Stomach (tissue), 9 donors: ENCODE results near the gene UBE2L5. TPM values are rescaled to one million over a fixed set of nuclear protein-coding genes. Genes with fewer than 3 reads are reported as not detected.
"Not testable (repeated sequence)": the region's sequence is repeated elsewhere in the genome, so short reads cannot be mapped to it uniquely, and the experiment has no call there.

Source experiments
- DNase-seq, 2 donors: peaks; one replicate each; pipeline versions ENCODE4 v3.0.0 to v3.0.0-alpha.2; 2013 to 2019
- H3K27ac ChIP-seq, 5 donors: fragments of 200-600 bp in 4 of 5; sonication (generic) in 4 of 5; one replicate each; pipeline ENCODE4 v1.5.1; 2013 to 2019; ENCODE audit warnings: mild to moderate bottlenecking in 1 of 5, moderate library complexity in 1 of 5
- H3K27me3 ChIP-seq, 3 donors: fragments of 200-600 bp; sonication (generic); one replicate each; pipeline ENCODE4 v1.5.1; 2017 to 2019; ENCODE audit warnings: mixed run types in 1 of 3
- H3K36me3 ChIP-seq, 4 donors: fragments of 200-600 bp; sonication (generic); 1 replicate in 3 of 4; 2 replicates in 1 of 4; pipeline ENCODE4 v1.5.1; 2016 to 2019
- H3K4me1 ChIP-seq, 4 donors: fragments of 200-600 bp; sonication (generic); one replicate each; pipeline ENCODE4 v1.5.1; 2016 to 2019
- H3K4me3 ChIP-seq, 4 donors: fragments of 200-600 bp; sonication (generic) in 3 of 4; one replicate each; pipeline ENCODE4 v1.5.1; 2016 to 2019; ENCODE audit warnings: mild to moderate bottlenecking in 1 of 4
- H3K9me3 ChIP-seq, 4 donors: fragments of 200-600 bp; sonication (generic); one replicate each; pipeline ENCODE4 v1.5.1; 2016 to 2019
- EP300 ChIP-seq: sonication (generic); formaldehyde crosslinking; IDR thresholded peaks from one replicate; pipeline ENCODE4 v1.6.1; 2017; ENCODE audit warnings: antibody characterized with exemption
- POLR2A ChIP-seq, 4 donors: fragments of 450-650 bp; IDR thresholded peaks; one replicate each; pipeline ENCODE4 v1.6.1; 2016; ENCODE audit warnings: antibody characterized with exemption in 4 of 4, control low read depth in 2 of 4, mild to moderate bottlenecking in 1 of 4, moderate library complexity in 1 of 4
- POLR2AphosphoS5 ChIP-seq, 3 donors: sonication (generic); formaldehyde crosslinking; IDR thresholded peaks; one replicate each; pipeline ENCODE4 v1.6.1; 2016; ENCODE audit warnings: antibody characterized with exemption in 3 of 3
- WGBS, 5 donors: extraction: QIAGEN DNeasy Blood & Tissue Kit in 3 of 5; methylation state at CpG; one replicate each; pipeline versions ENCODE4 v1.1.5 to v1.1.7; 2013 to 2018; 5-methylcytosine and 5-hydroxymethylcytosine counted together
- intact Hi-C: fragments of 100-400 bp; cut with DNase I; formaldehyde crosslinking; loops from one replicate; pipeline ENCODE4 v1.15.1; 2023; ENCODE audit warnings: low total_unique reads
- polyA plus RNA-seq, 3 donors: library from polyadenylated mRNA; stranded (reverse); fragments of 200-250 nt; gene quantifications; one replicate each; pipeline ENCODE4 v1.2.3, GENCODE V29; 2013
- total RNA-seq, 5 donors: library from RNA; depleted of rRNA; stranded (reverse); fragments of >200 nt; gene quantifications; one replicate each; pipeline versions ENCODE4 v1.1.0 to v1.2.3, GENCODE V29; 2014 to 2016
- TF ChIP-seq, protein P1 (sequence below), 7 experiments: fragments of 450-650 bp in 4 of 7; fragments of 200-600 bp in 3 of 7; sonication (generic) in 3 of 7; IDR thresholded peaks; one replicate each; pipeline ENCODE4 v1.5.1; 2016 to 2019; ENCODE audit warnings: antibody characterized with exemption in 7 of 7, control low read depth in 2 of 7, mild to moderate bottlenecking in 1 of 7
- donor health status: healthy with polysubstance abuse.
- donor health status: Bipolar disorder and iron deficiency.
- donor health status: healthy.

The UBE2L5 gene
- total and polyA plus RNA-seq, 8 donors: not detected

DNA sequence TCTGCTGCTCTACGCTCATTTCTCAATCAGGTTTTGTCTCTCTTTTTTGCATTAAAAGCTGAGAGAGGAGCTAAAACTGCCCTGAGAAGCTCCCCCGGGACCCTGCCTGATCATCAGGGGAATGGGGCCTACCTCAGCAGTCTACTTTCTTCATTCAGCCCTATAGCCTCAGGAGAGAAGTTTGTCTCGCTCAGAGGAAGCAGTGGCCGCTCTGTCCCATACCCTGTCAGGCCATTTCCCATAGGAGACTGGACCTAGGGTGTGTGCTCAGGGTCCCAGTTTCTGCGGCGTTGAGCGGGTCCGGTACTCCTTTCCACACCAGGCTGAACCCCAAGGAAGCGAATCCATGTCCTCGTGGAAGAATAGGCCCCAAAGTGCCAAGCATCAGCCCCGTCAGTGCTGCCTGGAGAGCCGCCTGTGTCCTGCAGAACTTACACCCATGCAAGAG, 21.7 kb downstream of the UBE2L5 start:
- H3K4me3 ChIP-seq: no peak overlapping the region
- no peak overlapping the region for H3K27ac ChIP-seq
- peaks cover 5 to 18% (median 16%) of the 10 kb centered on the region in 4 donors for H3K4me1 ChIP-seq
- no peaks in the 10 kb centered on the region for H3K27me3 ChIP-seq
- no peak for TF ChIP-seq EP300
- TF ChIP-seq POLR2A (IDR thresholded peaks at IDR 0.05): no peak
- TF ChIP-seq, protein P1, sequence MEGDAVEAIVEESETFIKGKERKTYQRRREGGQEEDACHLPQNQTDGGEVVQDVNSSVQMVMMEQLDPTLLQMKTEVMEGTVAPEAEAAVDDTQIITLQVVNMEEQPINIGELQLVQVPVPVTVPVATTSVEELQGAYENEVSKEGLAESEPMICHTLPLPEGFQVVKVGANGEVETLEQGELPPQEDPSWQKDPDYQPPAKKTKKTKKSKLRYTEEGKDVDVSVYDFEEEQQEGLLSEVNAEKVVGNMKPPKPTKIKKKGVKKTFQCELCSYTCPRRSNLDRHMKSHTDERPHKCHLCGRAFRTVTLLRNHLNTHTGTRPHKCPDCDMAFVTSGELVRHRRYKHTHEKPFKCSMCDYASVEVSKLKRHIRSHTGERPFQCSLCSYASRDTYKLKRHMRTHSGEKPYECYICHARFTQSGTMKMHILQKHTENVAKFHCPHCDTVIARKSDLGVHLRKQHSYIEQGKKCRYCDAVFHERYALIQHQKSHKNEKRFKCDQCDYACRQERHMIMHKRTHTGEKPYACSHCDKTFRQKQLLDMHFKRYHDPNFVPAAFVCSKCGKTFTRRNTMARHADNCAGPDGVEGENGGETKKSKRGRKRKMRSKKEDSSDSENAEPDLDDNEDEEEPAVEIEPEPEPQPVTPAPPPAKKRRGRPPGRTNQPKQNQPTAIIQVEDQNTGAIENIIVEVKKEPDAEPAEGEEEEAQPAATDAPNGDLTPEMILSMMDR (IDR thresholded peaks at IDR 0.05): no peak
- TF ChIP-seq POLR2AphosphoS5 (IDR thresholded peaks at IDR 0.05): no peak
- H3K9me3 ChIP-seq: no peaks in the 10 kb centered on the region
- WGBS, 5 donors: 89 to 96% (median 94%) methylated on average over 10 to 12 of the region's 12 CpGs
- intact Hi-C loops: no loop called here
- DNase-seq: no peak
- no peaks in the 10 kb centered on the region for H3K36me3 ChIP-seq

DNA sequence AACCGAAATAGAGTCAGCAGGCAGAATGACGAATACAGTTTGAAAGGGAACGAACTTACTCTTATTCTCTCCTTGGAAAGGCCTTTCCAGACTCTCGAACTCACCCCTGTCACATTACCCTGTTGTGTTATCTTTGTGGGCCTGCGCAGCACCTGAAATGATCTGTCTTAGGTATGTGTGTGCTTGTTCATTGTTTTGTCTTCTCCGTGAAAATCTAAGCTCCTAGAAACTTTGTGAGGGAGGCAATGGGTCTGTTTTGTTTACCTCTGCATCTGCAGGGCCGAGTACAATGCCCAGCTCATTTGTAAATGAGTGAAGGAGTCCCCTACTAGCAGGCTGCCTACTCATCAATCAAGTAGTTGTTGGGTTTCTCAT, 23.8 kb downstream of the UBE2L5 start:
- H3K4me1 ChIP-seq: peaks cover 5 to 18% (median 16%) of the 10 kb centered on the region in 4 donors
- DNase-seq: no peak
- no peaks in the 10 kb centered on the region for H3K36me3 ChIP-seq
- intact Hi-C loops: no loop called here
- H3K4me3 ChIP-seq: peak overlapping the region; percentile 35 to 42 (median 38)
- WGBS, 5 donors: 16 to 27% (median 22%) methylated on average over 7 of the region's 7 CpGs
- no peaks in the 10 kb centered on the region for H3K9me3 ChIP-seq
- H3K27ac ChIP-seq: peak overlapping the region; percentile 64 to 85 (median 79)
- TF ChIP-seq EP300 (no peak), POLR2A (IDR thresholded peaks at IDR 0.05) (no peak), POLR2AphosphoS5 (IDR thresholded peaks at IDR 0.05) (no peak)
- TF ChIP-seq, protein P1 (IDR thresholded peaks at IDR 0.05): no peak
- H3K27me3 ChIP-seq: no peaks in the 10 kb centered on the region

DNA sequence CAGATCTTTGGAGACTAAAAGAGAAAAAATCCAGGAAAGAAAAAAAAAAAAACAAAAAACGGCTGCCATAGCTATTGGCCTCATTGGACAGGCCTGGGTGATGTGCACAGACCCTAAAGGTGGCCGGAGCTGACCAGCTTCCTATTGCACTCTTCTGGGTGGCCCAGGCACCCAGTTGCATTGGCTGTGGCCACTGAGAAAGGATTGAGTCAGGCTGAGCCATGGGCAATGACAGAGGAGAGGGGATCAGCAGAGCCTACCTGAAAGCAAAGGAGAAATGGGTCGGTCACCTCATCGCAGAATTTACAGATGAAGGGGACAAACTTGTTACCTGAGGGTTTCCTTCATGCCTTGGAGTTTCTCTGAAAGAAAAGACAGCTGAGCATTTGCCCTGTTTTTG, 26.1 kb downstream of the UBE2L5 start:
- Histone ChIP-seq H3K4me3 (no peak overlapping the region), H3K27ac (no peak overlapping the region), H3K9me3 (no peaks in the 10 kb centered on the region), H3K4me1 (peaks cover 5 to 18% (median 16%) of the 10 kb centered on the region in 4 donors), H3K27me3 (no peaks in the 10 kb centered on the region), H3K36me3 (no peaks in the 10 kb centered on the region)
- 92 to 98% (median 98%) methylated on average over 4 of the region's 4 CpGs for WGBS, 5 donors
- intact Hi-C loops: no loop called here
- TF ChIP-seq POLR2A (IDR thresholded peaks at IDR 0.05): no peak
- DNase-seq: no peak

DNA sequence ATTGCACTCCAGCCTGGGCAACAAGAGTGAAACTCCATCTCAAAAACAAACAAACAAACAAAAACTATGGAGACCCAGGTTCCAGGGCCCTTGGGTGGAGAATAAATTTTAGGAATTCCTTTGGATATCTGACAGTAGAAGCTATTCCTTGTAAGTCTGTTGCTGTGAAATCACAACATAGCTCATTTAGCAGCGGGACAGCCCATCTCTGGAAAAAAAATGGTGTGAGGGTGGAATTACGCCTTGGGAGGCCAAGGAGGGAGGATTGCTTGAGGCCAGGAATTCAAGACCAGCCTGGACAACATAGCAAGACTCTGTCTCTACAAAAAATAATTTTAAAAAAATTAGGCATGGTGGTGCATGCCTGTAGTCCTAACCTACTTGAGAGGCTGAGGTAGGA, 27.8 kb downstream of the UBE2L5 start:
- H3K4me3 ChIP-seq: no peak overlapping the region
- TF ChIP-seq EP300: no peak
- TF ChIP-seq POLR2AphosphoS5 (IDR thresholded peaks at IDR 0.05): no peak
- no peak for TF ChIP-seq POLR2A (IDR thresholded peaks at IDR 0.05)
- TF ChIP-seq, protein P1 (IDR thresholded peaks at IDR 0.05): no peak
- no peaks in the 10 kb centered on the region for H3K36me3 ChIP-seq
- no peak overlapping the region for H3K27ac ChIP-seq
- H3K4me1 ChIP-seq: peaks cover 5 to 16% (median 14%) of the 10 kb centered on the region in 4 donors
- 93 to 100% (median 98%) methylated on average over 2 of the region's 2 CpGs for WGBS, 5 donors
- no peaks in the 10 kb centered on the region for H3K9me3 ChIP-seq
- DNase-seq: no peak
- intact Hi-C loops: no loop called here
- H3K27me3 ChIP-seq: no peaks in the 10 kb centered on the region

DNA sequence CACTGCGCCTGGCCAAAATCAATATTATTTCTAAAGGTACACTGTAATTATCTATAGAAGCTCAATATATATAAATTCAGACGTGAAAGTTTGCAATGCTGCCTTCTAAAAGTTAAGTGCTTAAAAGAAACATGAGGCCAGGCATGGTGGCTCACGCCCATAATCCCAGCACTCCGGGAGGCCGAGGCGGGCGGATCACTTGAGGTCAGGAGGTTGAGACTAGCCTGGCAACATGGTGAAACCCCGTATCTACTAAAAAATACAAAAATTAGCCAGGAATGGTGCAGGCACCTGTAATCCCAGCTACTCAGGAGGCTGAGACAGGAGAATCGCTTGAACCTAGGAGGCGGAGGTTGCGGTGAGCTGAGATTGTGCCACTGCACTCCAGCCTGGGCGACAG, 29.2 kb downstream of the UBE2L5 start:
- H3K4me1 ChIP-seq, intact Hi-C loops, H3K9me3 ChIP-seq, DNase-seq, H3K27me3 ChIP-seq, H3K4me3 ChIP-seq, H3K27ac ChIP-seq, H3K36me3 ChIP-seq: not testable (repeated sequence)
- 88 to 93% (median 92%) methylated on average over 12 of the region's 12 CpGs for WGBS, 5 donors
